Measurements from ENCODE around the gene TESK2.

The TESK2 gene

GRCh38 chr1:45304311-45305081 lies 186.5 kb downstream of the TESK2 start:
- DNase-seq (ENCODE audit: low read depth in 2 of 2), result no peak

- DNase-seq (ENCODE audit: low read depth in 2 of 2), result peak; percentile 95
Measured at GRCh38 chr1:45303520-45304310, 187.2 kb downstream of the TESK2 start.

- DNase-seq (ENCODE audit: low read depth in 2 of 2), result no peak
Measured at GRCh38 chr1:45302505-45303150, 188.3 kb downstream of the TESK2 start.

GRCh38 chr1:45300669-45300997 lies 190.3 kb downstream of the TESK2 start:
- DNase-seq (ENCODE audit: low read depth in 2 of 2), result no peak

- DNase-seq (ENCODE audit: low read depth in 2 of 2), result peak; percentile 44 to 47
Measured at GRCh38 chr1:45299981-45300668, 190.8 kb downstream of the TESK2 start.

- DNase-seq (ENCODE audit: low read depth in 2 of 2), result no peak
Measured at GRCh38 chr1:45299296-45299695, 191.7 kb downstream of the TESK2 start.

GRCh38 chr1:45297666-45298356 lies 193.2 kb downstream of the TESK2 start:
- no peak for DNase-seq (ENCODE audit: low read depth in 2 of 2)

Measured in fibroblast of skin of left quadriceps (primary cell).